ENCODE data around the gene ATXN7L1. TPM values are rescaled to one million over a fixed set of nuclear protein-coding genes. Genes with fewer than 3 reads are reported as not detected.

ATXN7L1 gene
- total and polyA plus RNA-seq, 2 of the 13 experiments (the other 11 are each of a cell fraction or from before 2014, with no cell fraction given), result 4.1 to 7.8 TPM

DNA sequence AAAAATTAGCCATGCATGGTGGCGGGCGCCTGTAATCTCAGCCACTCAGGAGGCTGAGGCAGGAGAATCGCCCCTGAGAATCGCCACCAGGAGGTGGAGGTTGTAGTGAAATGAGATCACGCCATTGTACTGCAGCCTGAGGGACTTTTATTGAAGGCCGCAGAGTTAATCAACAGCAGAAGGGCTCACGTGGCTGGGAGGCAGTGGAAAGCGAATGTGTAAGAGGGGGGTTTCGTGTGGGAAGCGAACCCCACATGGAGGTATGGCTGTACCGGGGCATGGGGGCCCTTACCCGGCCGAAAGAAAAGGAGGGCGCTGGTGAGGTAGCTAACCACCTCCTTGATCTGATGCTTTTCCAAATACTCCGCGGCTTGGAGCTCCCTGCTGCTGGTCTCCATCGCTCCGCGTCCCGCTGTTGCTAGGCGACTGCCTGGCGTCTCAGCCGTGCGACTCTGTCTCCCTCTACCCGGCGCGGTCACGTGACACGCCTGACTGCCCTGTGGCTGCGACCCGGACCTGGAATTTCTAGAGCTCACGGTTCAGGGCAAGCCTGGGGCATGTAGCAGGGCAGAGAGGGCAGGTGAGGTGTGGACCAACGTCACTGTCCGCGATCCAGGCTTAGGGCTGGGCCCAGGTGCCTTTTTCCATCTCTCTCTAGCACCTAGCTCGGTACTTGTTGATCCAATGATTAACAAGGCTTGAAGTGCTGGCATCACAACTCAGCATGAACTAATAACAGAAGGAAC is 295.2 kb downstream of the ATXN7L1 start, which contains the start of gene EFCAB10 (continued):
- TF ChIP-seq ZNF333 (CRISPR knock-in tag; IDR thresholded peaks at IDR 0.05; ENCODE audit: borderline replicate concordance) (no peak), DNMT1 (CRISPR knock-in tag; IDR thresholded peaks at IDR 0.05) (no peak), ZNF335 (CRISPR knock-in tag; IDR thresholded peaks at IDR 0.05) (no peak), ZNF839 (CRISPR knock-in tag; IDR thresholded peaks at IDR 0.05; ENCODE audit: borderline replicate concordance) (peak; percentile 43; the same call in 1 of the 2 replicates), ZNF546 (CRISPR knock-in tag; conservative IDR thresholded peaks at IDR 0.05) (no peak), ESRRA (CRISPR knock-in tag; IDR thresholded peaks at IDR 0.05; ENCODE audit: low read depth) (no peak), ZNF230 (CRISPR knock-in tag; IDR thresholded peaks at IDR 0.05) (no peak), U2AF1 (optimal IDR thresholded peaks at IDR 0.05; ENCODE audit: low read depth, low read length) (no peak), ZBTB38 (CRISPR knock-in tag; IDR thresholded peaks at IDR 0.05) (no peak), NFRKB (IDR thresholded peaks at IDR 0.05) (no peak), NFE2 (CRISPR knock-in tag; IDR thresholded peaks at IDR 0.05) (no peak), EZH2 (conservative IDR thresholded peaks at IDR 0.05; ENCODE audit: low read depth, low read length) (no peak), ZKSCAN1 (IDR thresholded peaks at IDR 0.05; ENCODE audit: low read length) (no peak), CCDC6 (CRISPR knock-in tag; IDR thresholded peaks at IDR 0.05) (no peak), ZNF558 (CRISPR knock-in tag; IDR thresholded peaks at IDR 0.05; ENCODE audit: borderline replicate concordance) (no peak), MEIS1 (CRISPR knock-in tag; IDR thresholded peaks at IDR 0.05; ENCODE audit: borderline replicate concordance) (no peak), ZNF260 (CRISPR knock-in tag; IDR thresholded peaks at IDR 0.05; ENCODE audit: borderline replicate concordance, low read depth) (no peak), DMAP1 (CRISPR knock-in tag; IDR thresholded peaks at IDR 0.05) (peak; percentile 45; the same call in 1 of the 2 replicates), NR2F1 (CRISPR knock-in tag; IDR thresholded peaks at IDR 0.05) (no peak), ONECUT2 (CRISPR knock-in tag; IDR thresholded peaks at IDR 0.05) (no peak), ZNF670 (CRISPR knock-in tag; IDR thresholded peaks at IDR 0.05; ENCODE audit: borderline replicate concordance) (no peak), ZNF709 (CRISPR knock-in tag; IDR thresholded peaks at IDR 0.05) (no peak), HOXA3 (CRISPR knock-in tag; IDR thresholded peaks at IDR 0.05) (peak; percentile 62; the same call in 1 of the 2 replicates), JARID2 (CRISPR knock-in tag; IDR thresholded peaks at IDR 0.05; ENCODE audit: insufficient replicate concordance) (no peak), ZNF747 (CRISPR knock-in tag; IDR thresholded peaks at IDR 0.05; ENCODE audit: borderline replicate concordance) (no peak), GTF2F1 (IDR thresholded peaks at IDR 0.05; ENCODE audit: low read length) (0 out of 2 replicates have a peak, but pooled peaks have one; percentile 65)
- TF ChIP-seq, protein P1, sequence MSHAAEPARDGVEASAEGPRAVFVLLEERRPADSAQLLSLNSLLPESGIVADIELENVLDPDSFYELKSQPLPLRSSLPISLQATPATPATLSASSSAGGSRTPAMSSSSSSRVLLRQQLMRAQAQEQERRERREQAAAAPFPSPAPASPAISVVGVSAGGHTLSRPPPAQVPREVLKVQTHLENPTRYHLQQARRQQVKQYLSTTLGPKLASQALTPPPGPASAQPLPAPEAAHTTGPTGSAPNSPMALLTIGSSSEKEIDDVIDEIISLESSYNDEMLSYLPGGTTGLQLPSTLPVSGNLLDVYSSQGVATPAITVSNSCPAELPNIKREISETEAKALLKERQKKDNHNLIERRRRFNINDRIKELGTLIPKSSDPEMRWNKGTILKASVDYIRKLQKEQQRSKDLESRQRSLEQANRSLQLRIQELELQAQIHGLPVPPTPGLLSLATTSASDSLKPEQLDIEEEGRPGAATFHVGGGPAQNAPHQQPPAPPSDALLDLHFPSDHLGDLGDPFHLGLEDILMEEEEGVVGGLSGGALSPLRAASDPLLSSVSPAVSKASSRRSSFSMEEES (CRISPR knock-in tag; IDR thresholded peaks at IDR 0.05), result peak; percentile 68
- TF ChIP-seq, protein P2, sequence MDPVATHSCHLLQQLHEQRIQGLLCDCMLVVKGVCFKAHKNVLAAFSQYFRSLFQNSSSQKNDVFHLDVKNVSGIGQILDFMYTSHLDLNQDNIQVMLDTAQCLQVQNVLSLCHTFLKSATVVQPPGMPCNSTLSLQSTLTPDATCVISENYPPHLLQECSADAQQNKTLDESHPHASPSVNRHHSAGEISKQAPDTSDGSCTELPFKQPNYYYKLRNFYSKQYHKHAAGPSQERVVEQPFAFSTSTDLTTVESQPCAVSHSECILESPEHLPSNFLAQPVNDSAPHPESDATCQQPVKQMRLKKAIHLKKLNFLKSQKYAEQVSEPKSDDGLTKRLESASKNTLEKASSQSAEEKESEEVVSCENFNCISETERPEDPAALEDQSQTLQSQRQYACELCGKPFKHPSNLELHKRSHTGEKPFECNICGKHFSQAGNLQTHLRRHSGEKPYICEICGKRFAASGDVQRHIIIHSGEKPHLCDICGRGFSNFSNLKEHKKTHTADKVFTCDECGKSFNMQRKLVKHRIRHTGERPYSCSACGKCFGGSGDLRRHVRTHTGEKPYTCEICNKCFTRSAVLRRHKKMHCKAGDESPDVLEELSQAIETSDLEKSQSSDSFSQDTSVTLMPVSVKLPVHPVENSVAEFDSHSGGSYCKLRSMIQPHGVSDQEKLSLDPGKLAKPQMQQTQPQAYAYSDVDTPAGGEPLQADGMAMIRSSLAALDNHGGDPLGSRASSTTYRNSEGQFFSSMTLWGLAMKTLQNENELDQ (CRISPR knock-in tag; IDR thresholded peaks at IDR 0.05; ENCODE audit: borderline replicate concordance), result no peak
- TF ChIP-seq, protein P3, sequence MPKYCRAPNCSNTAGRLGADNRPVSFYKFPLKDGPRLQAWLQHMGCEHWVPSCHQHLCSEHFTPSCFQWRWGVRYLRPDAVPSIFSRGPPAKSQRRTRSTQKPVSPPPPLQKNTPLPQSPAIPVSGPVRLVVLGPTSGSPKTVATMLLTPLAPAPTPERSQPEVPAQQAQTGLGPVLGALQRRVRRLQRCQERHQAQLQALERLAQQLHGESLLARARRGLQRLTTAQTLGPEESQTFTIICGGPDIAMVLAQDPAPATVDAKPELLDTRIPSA (CRISPR knock-in tag; IDR thresholded peaks at IDR 0.05; ENCODE audit: borderline replicate concordance), result no peak
